CD4-positive, alpha-beta T cell treated with Interleukin-17A for 1 hour (primary cell): ENCODE measurements around the gene B3GNT8.

Experiments
- DNase-seq: peaks from one replicate; pipeline ENCODE4 v3.0.0-alpha.2; 2020

Gene B3GNT8, protein sequence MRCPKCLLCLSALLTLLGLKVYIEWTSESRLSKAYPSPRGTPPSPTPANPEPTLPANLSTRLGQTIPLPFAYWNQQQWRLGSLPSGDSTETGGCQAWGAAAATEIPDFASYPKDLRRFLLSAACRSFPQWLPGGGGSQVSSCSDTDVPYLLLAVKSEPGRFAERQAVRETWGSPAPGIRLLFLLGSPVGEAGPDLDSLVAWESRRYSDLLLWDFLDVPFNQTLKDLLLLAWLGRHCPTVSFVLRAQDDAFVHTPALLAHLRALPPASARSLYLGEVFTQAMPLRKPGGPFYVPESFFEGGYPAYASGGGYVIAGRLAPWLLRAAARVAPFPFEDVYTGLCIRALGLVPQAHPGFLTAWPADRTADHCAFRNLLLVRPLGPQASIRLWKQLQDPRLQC

DNA sequence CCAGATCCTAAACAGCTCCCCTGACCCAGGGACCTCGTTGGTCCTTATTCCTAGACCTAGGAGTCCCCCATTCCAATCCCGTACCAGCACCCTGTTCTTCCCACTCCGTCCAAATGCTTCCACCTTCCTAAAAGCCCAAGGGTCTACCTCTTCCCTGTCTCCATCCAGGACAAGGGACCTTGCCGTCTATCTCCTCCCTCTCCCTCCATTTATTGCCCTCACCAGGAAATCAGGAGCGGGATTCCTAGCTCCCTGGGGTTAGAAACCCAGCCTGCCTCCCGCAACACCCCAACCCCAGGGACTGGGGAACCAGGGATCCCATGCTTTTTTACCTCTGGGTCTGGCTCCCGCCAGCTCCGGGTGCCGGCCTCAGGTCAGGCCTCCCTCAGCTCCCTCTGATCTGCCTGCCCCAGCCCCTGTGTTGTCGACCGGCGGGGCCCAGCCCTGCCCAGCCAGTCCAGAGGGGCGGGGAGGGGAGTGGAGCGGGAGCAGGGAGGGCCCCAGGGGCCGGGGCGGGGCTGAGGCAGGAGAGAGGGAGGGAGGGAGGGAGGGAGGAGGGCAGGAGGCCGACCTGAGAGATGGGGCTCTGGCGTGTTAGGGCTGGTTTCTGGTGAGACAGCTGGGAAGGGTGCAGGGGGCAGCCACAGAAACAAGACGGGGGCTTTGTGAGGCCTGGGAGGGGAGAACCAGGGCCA, at the start of gene B3GNT8:
B3GNT8 (minus strand) TSS at position 423 of the 695 bp plus-strand sequence. CDS start 596 bp downstream, outside the sequence.
- DNase-seq, result peak; percentile 45

DNA sequence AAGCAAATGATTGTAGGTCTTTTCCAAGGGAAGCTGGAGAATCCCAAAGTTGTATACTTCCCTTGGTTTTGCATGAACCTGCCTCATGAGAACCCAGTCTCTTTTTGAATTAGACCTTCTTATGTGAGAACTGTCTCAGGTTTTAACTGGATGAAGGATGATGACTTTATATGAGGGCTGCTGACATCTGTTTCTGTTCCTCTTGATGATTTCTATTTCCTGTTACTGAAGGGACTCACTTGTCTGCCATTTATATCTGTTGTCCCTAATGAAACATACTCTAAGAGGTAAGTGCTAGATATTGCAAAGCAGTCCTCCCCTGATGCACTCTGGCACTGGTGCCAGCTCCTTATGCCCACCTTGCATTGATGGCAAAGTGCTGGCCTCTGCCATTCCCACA, 49.4 kb upstream of the B3GNT8 start:
- DNase-seq, result no peak

DNA sequence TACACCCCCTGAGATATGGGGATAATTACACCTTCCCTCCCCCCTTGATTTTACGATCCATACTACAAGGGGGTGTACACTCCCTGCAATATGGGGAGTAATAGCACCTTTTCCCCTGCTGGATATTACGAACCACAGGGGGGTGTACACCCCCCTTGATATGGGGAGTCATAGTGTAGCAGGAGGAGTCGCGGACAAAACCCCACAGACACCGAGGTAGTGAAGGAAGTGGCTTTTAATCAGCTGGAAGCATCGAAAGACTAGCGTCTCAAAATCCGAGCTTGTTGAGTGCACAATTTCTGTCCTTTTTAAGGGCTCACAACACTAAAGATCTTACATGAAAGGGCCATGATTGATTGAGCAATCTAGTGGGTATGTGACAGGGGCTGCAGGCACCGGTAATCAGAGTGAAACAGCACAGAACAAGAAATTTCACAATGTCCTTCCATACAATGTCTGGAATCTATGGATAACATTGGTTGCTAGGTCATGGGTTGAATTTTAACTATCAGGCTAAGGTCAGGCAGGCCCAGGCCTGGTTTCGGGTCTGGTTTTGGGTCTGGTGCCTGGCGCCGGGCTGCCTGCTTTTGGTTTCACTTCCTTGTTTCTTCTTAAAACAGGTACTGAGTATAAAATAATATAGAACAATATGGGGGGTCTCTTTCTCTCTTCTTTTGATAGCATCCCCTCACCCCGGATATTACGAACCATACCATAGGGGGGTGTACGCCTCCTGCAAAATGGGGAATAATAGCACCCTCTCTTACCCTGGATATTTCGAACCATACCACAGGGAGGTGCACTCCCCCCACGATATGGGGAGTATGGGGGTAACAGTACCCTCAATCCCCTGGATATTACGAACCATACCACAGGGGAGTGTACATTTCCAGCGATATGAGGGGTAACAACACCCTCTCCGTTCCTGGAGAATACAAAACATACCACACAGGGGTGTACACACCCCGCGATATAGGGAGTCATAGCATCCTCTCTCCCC, 36.4 kb upstream of the B3GNT8 start:
- peak; percentile 36 for DNase-seq

DNA sequence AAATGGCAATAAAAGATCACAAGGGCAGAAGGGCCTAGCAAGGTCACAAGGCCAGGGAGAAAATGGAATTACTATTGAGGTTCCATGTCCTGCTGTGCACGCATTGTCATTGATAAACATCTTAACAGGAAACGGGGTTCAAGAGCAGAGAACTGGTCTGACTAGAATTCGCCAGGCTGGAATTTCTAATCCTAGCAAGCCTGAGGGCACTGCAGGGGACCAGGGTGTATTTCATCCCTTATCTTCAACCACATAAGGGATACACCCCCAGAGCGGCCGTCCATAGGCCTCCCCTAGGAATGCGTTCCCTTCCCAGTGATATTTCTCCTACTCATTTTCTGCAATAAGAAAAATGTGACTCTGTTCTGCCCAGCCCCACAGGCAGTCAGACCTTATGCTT, 35.3 kb upstream of the B3GNT8 start:
- no peak for DNase-seq

DNA sequence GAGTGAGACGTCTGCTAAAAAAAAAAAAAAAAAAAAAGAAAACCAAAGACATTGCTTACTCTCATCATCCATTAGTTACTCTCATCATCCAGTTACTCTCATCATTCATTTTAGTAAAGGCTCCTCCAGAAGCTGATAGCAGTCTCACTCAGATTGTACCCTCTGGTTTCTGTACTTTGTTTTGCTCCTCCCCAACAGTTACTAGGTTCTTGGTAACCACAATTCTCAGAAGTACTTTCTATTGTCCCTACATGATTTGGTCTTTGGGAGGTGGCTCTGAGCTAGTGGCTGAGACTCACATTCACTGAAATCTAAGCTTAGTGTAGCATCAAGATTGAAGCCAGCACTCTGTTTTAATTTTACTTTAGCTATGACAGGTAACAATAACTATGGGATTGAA, 30.1 kb upstream of the B3GNT8 start:
- peak; percentile 45 for DNase-seq

DNA sequence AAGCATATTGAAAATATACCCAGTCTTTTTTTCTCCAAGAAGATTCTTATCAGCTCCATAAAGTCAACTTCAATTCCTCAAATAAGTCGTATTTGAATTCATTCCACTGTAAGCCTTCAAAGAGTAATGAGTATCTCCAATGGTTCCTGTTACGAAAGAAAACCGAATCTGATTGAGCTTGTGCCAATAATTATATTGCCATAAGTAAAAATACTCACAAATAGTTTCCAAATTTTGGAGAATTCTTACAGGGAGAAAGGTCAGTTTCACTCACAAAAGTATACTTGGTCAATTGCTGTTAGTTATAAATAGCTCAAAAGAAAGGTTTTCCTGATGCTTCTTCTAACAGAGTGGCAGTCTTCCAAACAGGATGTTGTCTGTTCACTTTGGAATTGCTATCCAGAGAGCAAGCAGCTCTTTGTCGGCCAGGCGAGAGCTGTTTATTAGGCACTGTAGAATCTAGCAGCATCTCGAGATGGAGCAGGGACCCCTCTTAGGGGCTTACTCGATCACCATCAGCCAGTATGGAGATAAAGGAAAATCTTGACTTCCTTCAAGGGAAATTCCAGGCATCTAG, 29.3 kb upstream of the B3GNT8 start:
- no peak for DNase-seq

DNA sequence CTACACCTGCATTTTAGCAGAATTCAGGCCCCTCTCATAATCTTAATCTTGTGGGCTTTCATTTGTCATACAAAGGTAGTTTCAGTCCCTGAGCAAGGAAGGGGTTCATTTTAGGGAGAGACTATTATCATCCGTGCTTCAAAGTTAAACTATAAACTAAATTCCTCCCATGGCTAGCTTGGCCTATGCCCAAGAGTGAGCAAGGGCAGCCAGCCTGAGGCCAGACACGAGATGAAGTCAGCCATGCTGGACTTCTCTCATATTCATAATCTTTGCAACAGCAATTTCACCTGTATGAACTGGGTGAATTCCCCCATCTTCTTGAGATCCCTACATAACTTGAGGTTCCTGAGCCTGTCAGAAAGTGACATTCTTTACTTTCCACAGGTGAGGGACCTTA, 28.8 kb upstream of the B3GNT8 start:
- no peak for DNase-seq

DNA sequence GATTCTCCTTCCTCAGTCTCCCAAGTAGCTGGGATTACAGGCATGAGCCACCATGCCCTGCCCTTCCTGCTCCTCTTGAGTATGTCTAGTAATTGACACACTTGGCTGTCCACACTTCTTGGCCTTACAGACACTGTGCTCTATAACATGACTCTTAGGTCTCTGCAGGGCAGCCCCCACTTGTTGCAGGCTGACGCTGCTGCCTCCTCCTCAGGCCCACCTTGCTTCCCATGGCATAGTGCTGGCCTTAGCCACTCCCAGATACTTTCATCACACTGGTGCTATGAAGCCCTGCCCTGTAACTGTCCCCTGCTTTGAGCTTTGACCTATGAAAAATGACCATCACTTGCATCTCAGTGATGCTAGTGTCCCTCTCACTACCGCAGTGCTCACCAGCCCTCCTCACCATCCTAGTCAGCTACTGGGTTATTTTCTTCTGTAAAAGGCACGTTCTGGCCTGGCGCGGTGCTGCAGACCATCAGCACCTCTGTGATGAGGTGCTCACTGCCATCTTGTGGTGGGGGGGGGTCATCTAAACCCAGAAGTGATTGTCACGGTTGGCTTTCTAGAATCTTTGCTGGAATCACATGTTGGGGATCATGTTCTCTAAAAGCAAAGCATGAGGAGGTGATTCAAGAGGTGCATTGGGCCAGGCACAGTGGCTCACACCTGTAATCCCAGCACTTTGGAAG, 25.6 kb upstream of the B3GNT8 start:
- DNase-seq, result no peak

DNA sequence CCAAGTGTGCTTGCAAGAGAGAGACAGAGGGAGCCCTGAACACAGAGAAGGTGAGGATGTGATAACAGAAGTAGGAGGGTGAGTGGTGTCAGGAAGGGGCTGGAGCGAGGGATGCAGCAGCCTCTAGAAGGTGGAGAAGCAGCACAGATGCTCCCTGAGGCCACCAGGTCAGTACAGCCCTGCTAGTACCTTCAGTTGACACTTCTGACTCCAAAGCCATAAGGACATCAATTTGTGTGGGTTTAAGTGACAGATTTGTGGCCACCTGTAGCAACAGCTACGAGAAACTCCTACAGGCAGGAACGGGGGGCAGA, 22.6 kb upstream of the B3GNT8 start:
- DNase-seq, result no peak

DNA sequence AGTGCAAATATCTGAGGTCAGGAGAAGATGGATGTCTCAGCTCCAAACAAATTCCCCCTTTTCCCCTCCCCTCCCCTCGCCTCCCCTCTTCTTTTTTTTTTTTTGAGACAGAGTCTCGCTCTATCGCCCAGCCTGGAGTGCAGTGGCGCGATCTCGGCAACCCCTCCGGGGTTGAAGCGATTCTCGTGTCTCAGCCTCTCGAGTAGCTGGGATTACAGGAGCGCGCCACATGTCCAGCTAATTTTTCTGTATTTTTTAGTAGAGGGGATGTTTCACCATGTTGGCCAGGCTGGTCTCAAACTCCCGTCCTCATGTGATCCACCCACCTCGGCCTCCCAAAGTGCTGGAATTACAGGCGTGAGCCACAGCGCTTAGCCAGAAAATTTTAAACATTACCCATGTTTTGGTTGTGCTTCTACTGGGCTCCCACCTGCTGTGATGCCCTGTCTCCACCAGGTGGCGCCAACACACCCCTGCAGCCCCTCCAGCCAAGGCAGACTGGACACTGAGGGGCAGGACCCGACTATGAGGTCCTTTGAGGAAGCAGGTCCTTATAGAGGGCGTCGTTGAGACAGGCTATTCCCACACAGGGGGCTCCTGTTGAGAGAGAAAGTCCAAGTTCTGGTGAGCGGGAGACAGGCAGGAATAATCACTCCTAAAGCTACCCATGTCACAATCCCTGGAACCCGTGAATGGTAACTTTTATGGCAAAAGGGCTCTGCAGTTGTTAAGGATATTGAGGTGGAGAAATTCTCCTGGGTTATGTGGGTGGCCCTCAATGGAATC, 22.1 kb upstream of the B3GNT8 start:
- DNase-seq, result peak; percentile 74

DNA sequence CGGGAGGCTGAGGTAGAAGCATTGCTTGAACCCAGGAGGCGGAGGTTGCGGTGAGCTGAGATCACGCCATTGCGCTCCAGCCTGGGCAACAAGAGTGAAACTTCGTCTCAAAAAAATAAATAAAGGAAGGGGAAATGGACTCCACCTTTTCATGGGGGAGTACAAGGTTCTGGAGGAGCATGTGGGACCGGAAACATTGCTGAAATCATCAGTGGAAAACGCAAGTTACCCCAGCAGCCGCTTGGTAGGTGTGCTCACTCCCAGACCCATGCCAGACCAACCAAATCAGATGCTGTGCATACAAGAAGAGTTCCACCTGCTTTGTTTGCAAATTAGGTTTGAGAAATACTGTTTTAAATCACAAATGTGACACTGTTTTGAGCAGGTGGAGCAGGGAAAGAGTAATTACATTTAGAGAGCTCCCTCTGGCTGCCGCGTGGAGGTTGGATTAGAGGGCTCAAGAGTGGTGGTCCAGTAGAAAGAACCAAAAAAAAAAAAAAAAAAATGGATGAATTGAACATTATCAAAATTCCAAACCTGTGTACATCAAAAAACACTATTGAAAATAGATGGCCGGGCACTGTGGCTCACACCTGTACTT, 20.7 kb upstream of the B3GNT8 start:
- no peak for DNase-seq

DNA sequence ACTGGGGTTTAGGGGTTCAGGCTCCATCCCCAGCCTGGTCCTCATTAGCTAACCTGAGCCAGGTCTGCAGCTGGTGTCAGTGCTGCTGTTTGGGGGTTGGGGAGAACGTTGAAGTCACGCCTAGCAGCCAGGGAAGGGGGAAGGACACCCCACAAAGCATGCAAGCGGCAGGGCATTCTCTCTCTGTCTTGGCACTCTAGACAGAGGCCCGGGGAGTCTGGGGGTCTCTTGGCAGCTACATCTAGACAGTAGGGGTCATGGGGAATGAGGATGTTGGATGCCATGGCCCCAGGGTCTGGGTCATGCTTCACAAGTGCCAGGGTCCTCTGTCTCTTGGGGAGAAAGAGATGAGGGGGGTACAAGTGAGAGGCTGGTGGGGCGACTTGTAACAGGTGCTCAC, 18.4 kb upstream of the B3GNT8 start:
- DNase-seq, result no peak

DNA sequence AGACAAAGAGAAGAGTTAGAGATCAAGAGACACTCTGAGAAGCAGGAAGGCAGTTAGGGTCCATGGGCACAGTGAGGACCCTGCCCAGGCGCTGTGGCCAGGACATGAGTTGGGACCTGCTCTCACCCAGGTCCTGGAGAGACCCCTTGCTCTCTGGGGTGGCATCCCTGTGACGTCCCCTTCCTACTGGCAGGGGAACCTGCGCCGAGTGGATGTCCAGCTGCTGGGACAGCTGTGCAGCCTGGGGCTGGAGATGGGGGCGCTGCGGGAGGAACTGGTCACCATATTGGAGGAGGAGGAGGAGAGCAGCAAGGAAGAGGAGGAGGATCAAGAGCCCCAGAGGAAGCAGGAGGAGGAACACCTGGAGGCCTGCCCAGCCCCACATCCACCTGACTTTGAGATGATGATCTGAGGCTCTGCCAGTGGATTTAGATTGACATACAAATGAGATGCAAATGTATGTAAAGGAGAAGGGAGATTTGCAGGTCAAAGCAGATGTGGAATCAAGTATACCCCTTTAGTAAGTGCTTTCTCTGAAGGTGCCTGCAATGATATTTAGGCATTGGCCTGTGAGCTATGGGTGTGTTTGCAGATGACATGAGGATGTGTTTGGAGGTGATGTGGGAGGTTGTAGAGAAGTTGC, 16.8 kb upstream of the B3GNT8 start:
- DNase-seq, result no peak

DNA sequence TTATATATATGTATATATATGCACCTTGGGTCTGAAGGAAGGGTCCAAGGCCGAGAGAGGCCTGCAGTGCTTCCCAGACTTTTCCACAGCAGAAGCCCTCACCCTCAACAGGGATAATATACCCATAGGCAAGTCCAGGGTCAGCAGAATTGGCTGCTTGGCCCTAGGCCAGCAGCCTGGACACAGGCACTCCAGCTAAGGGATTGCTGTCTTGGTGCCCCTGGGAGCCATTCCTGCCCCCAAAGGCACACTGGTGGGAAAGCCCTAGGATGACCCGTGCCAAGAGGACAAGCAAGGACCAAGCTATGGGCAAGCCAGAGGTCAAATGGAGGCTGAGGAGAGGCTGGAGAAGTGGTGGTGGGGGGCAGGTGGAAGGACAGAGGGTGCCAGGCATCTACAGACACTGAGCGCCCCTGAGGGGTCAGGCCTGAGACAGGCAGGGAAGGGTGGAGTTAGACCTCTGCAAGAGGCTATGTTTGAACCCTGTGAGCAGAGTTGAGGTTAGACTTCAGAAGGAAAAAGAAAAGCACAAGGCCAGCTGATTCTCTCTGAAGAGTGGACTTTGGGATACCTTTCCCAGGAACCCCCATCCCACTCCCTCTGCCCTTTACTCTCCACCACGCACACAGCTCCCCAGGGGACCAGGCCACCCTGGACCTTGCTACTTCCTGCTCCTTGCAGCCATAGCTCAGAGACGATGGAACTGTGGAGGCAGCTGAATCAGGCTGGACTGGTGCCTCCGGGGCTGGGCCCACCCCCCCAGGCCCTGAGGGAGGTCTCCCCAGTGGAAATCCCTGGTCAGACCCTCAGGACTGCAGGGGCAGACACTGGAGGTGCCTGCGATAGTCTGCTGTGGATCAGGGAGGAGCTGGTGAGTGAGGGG, 15.5 kb upstream of the B3GNT8 start, which contains the start of gene ERICH4:
ERICH4 (plus strand) TSS at position 684 of the 883 bp plus-strand sequence; CDS start at position 698, 14 bp downstream.
- DNase-seq, result no peak

DNA sequence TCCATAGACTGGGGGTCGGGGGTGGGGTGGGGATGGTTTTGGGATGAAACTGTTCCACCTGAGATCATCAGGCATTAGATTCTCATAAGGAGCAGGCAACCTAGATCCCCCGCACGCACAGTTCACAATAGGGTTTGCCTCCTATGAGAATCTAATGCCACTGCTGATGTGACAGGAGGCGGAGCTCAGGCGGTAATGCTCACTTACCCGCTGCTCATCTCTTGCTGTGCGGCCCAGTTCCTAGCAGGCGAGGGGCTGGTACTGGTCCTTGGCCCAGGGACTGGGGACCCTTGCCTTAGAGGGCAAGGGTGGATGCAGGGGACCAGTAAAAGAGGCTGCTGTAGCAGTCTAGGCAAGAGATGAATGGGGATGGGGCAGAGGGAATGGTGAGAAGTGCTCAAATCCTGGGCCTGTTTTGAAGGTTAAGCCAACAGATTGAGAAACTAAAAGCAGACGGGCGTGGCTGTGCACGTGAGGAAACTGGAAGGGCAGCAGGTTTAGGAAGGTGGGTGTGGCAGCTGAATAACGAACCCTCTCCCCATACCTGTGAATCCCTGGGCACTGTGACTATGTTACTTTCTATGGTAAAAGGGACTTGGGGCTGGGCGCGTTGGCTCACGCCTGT, 14.3 kb upstream of the B3GNT8 start:
- DNase-seq, result no peak

DNA sequence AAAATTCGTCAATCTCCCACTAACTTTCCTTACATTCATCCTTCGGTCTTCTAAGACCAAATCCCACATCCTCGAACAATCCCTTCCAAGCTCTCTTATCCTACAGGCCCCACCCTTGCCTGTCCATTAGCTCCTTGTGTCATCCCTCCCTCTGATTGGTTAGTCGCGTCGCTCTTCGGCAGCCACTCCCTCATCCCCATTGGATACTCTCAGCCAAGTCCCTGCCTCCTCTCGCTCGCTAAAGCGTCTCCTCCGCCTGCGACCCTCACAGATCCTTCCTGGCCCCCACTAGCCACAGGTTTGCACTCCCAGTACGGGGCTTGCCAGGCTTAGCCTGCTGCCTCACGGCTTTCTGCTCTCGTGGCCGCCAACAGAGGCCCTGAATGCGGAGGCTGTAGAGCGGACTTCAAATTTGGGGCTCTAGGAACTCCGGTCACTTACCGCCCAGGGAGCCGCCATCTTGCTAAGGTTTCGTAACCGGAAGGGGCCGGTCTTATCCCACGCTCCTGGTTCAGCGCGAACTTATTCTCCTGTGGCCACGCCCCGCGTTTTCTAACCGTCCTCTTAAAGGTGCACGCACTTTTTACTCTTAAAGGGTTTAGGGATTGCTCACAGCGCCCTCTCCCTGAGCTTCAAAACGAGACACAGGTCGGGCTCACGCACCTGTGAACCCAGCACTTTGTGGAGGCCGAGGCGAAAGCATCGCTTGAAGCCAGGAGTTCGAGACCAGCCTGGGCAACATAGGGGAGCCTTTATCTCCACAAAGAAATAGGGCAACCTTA, 12.5 kb upstream of the B3GNT8 start, which contains the start of gene DMAC2:
DMAC2 (minus strand) TSS at position 472 of the 782 bp plus-strand sequence; CDS start at position 459, 13 bp downstream.
- peak; percentile 96 for DNase-seq

DNA sequence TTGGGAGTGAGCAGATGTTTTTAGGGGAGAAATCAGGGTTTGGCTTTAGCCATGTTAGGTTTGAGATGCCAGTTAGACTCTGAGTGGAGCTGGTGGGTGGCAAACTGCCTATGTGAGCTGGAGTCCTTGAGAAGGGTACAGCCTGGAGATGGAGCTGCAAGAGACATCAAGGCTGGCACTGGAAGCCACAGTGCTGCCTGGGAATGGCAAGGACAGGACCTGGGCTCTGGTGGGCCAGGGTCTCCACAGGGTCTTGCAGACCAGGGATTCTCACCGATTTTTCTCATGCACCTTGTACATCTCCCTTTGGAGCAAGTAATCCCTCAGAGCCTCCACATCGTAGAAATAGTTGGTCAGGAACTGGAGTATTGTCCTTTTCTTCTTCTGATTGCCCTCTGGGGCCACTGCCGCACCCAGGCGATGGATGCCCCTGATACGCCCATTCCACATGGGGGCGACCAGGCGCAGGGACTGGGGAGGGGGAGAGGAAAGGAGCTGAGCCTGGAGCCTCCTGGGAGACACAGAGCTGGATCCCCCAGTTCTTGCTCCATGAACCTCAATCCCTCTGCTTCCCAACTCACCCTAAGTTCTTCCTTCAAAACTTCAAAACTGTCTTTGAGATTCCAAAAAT, 10.9 kb upstream of the B3GNT8 start:
- no peak for DNase-seq

DNA sequence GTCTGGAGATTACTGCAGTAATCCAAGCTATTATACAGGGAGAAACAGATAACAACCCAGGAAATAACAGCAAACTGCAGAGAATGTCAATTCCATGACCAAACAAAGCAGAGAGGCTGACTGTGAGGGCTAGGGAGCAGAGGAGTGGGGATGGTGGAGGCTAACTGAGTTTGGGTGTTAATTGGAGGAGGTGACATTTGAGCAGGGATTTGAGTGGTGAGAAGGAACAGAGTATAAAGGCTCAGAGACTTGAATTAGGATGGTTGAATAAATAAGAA, 9.4 kb upstream of the B3GNT8 start:
- DNase-seq, result no peak
